HUES48 (cell line): ENCODE results near the gene SLC7A1.

ENCODE experiments used
- H3K27ac ChIP-seq: one replicate; pipeline ENCODE4 v1.7.0; 2013; ENCODE audit warnings: low read depth, low read length, inconsistent platforms
- H3K27me3 ChIP-seq: 2 replicates; pipeline ENCODE4 v1.6.1; 2013; ENCODE audit warnings: mild to moderate bottlenecking, low read length; ENCODE audit not compliant: control insufficient read depth, insufficient read depth
- H3K36me3 ChIP-seq: 2 replicates; pipeline ENCODE4 v1.6.1; 2013; ENCODE audit warnings: low read length; ENCODE audit not compliant: control insufficient read depth, insufficient read depth
- H3K4me1 ChIP-seq: 2 replicates; pipeline ENCODE4 v1.6.1; 2013; ENCODE audit warnings: mild to moderate bottlenecking, low read length; ENCODE audit not compliant: control insufficient read depth, insufficient read depth
- H3K4me3 ChIP-seq: 2 replicates; pipeline ENCODE4 v1.5.1; 2013; ENCODE audit warnings: mild to moderate bottlenecking, low read depth, low read length
- H3K9ac ChIP-seq: 2 replicates; pipeline ENCODE4 v1.6.1; 2013; ENCODE audit warnings: mild to moderate bottlenecking, low read depth, low read length, moderate library complexity
- H3K9me3 ChIP-seq: 2 replicates; pipeline ENCODE4 v1.6.1; 2013; ENCODE audit warnings: low read length; ENCODE audit not compliant: control insufficient read depth, insufficient read depth

SLC7A1 gene

GRCh38 chr13:29597706-29598105, 2.2 kb upstream of the SLC7A1 start:
- peaks cover 9% of the 10 kb centered on the region; the same call in 1 of the 2 replicates for H3K4me1 ChIP-seq
- H3K27ac ChIP-seq = no peak overlapping the region
- H3K36me3 ChIP-seq = no peaks in the 10 kb centered on the region
- H3K9me3 ChIP-seq = no peaks in the 10 kb centered on the region
- H3K4me3 ChIP-seq = no peak overlapping the region
- H3K9ac ChIP-seq = no peak overlapping the region
- H3K27me3 ChIP-seq = peaks cover 12% of the 10 kb centered on the region

DNA sequence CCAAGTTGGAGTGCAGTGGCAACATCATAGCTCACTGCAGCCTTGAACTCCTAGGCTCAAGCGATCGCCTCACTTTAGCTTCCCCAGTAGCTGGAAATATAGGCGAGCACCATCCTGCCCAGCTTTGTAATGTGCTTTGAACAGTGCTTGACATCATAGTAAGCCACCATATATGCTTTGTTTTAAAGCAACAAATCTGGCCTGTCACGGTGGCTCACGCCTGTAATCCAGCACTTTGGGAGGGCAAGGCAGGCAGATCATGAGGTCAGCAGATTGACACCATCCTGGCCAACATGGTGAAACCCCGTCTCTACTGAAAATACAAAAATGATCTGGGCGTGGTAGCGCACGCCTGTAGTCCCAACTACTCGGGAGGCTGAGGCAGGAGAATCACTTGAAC, 1.8 kb upstream of the SLC7A1 start:
- H3K4me3 ChIP-seq = no peak overlapping the region
- H3K36me3 ChIP-seq = no peaks in the 10 kb centered on the region
- no peak overlapping the region for H3K9ac ChIP-seq
- H3K4me1 ChIP-seq = peaks cover 13% of the 10 kb centered on the region; the same call in 1 of the 2 replicates
- H3K27ac ChIP-seq = no peak overlapping the region
- no peaks in the 10 kb centered on the region for H3K9me3 ChIP-seq
- peaks cover 12% of the 10 kb centered on the region for H3K27me3 ChIP-seq

- peaks cover 25% of the 10 kb centered on the region; the same call in 1 of the 2 replicates for H3K4me1 ChIP-seq
- peaks cover 12% of the 10 kb centered on the region for H3K27me3 ChIP-seq
- H3K4me3 ChIP-seq = peak overlapping the region; percentile 68
- peaks cover 4% of the 10 kb centered on the region; the same call in 1 of the 2 replicates for H3K36me3 ChIP-seq
- H3K27ac ChIP-seq = peak overlapping the region; percentile 20
- H3K9ac ChIP-seq = no peak overlapping the region
- H3K9me3 ChIP-seq = no peaks in the 10 kb centered on the region
These were observed 553 bp upstream of the SLC7A1 start for GRCh38 chr13:29596064-29596418.

DNA sequence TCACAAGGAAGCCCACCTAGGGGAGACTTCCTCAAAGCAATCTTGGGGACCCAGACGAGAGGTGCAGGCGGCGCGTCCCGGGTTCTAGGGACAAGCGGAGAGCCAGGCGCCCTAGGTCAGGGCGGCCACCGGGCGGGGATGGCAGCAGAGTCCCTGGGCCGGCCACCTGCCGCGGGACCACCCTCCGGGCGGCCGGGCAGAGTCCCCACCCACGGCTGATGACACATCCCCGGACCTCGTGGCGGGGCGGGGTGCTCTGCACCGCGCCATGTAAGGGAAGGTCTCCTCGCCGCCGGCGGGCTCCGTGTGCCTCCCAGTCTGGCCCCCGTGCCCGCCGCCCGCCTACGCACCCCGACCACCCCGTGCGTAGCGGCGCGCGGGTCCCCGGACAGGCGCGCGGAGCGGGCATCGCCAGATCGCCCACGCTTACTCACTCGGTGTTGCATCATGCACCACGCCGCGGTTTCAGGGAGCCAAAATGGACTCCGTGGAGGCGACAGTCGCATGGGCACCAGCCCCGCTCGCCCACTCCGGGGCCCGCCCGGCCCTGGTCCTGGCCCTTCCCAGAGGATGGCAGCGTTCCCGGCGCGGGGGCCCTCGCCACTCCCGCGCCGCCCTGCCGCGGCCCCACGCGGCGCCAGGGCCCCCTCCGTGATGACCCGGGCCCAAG, 643 bp downstream of the SLC7A1 start:
- H3K4me3 ChIP-seq = peak overlapping the region; percentile 68
- H3K27ac ChIP-seq = peak overlapping the region; percentile 86
- no peaks in the 10 kb centered on the region for H3K9me3 ChIP-seq
- H3K9ac ChIP-seq = peak overlapping the region; percentile 93
- H3K4me1 ChIP-seq = peaks cover 26% of the 10 kb centered on the region; the same call in 1 of the 2 replicates
- H3K27me3 ChIP-seq = peaks cover 12% of the 10 kb centered on the region
- peaks cover 4% of the 10 kb centered on the region; the same call in 1 of the 2 replicates for H3K36me3 ChIP-seq

- no peaks in the 10 kb centered on the region for H3K9me3 ChIP-seq
- peaks cover 30% of the 10 kb centered on the region for H3K4me1 ChIP-seq
- peak overlapping the region; percentile 86 for H3K27ac ChIP-seq
- H3K4me3 ChIP-seq = peak overlapping the region; percentile 68
- H3K9ac ChIP-seq = peak overlapping the region; percentile 93
- H3K36me3 ChIP-seq = peaks cover 4% of the 10 kb centered on the region; the same call in 1 of the 2 replicates
- H3K27me3 ChIP-seq = peaks cover 12% of the 10 kb centered on the region
These were observed 1.2 kb downstream of the SLC7A1 start for GRCh38 chr13:29594303-29594709.

- Histone ChIP-seq H3K27ac (peak overlapping the region; percentile 86), H3K27me3 (peaks cover 12% of the 10 kb centered on the region), H3K9ac (peak overlapping the region; percentile 93; the same call in 1 of the 2 replicates), H3K4me3 (peak overlapping the region; percentile 68), H3K36me3 (peaks cover 4% of the 10 kb centered on the region; the same call in 1 of the 2 replicates), H3K4me1 (peaks cover 31% of the 10 kb centered on the region), H3K9me3 (no peaks in the 10 kb centered on the region)
These were observed 1.7 kb downstream of the SLC7A1 start for GRCh38 chr13:29593605-29594297.

GRCh38 chr13:29591310-29591709, 4.2 kb downstream of the SLC7A1 start:
- Histone ChIP-seq H3K4me1 (peaks cover 31% of the 10 kb centered on the region), H3K27me3 (0 out of 2 replicates have a peak, but pooled peaks cover 2% of the 10 kb centered on the region), H3K36me3 (peaks cover 6% of the 10 kb centered on the region; the same call in 1 of the 2 replicates), H3K27ac (no peak overlapping the region), H3K9me3 (no peaks in the 10 kb centered on the region), H3K9ac (no peak overlapping the region), H3K4me3 (no peak overlapping the region)

DNA sequence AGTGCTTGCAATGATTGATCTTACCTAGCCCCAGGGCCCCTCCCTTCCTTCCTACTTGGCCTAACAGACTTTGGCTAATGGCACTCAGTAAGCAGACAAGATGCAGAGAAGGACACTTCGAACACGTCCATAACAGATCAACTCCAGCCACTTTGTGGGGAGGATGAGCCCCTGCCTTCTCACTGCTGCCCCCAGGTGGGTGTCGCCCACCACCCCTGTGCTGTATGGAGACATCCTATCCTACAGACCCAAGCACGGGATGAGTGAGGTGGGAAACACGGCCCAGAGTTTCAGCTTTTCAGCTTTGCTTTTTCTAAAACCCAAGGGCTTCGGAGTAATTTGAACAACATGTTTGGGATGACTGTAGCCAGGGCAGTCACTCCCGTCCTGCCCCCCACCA, 5.5 kb downstream of the SLC7A1 start:
- no peaks in the 10 kb centered on the region for H3K9me3 ChIP-seq
- peaks cover 34% of the 10 kb centered on the region for H3K4me1 ChIP-seq

DNA sequence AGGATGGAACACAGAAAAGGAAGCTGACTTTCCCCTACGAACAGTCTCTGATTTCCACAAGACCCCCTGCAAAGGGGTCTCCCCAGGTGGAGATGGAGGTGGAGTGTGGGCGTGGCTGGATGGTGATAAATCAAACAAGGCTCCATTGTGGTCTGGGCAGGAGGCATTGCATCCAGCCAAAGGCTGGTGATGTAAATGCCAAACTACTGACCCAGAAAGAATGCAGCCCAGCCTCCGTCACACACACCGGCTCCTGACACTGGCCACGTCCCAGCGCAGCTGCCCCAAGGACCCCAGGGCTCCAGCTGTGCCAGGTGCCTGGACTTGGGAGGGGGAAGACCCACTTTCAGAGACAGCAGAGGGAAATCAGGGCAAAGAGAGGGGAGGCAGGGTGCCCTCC, 6.3 kb downstream of the SLC7A1 start:
- no peak overlapping the region for H3K4me3 ChIP-seq
- no peaks in the 10 kb centered on the region for H3K27me3 ChIP-seq
- peaks cover 6% of the 10 kb centered on the region; the same call in 1 of the 2 replicates for H3K36me3 ChIP-seq
- no peak overlapping the region for H3K9ac ChIP-seq
- peaks cover 35% of the 10 kb centered on the region for H3K4me1 ChIP-seq
- H3K9me3 ChIP-seq = no peaks in the 10 kb centered on the region
- no peak overlapping the region for H3K27ac ChIP-seq

More for the DNA sequence above, 5.5 kb downstream of the SLC7A1 start:
- Histone ChIP-seq H3K9ac (no peak overlapping the region), H3K27ac (no peak overlapping the region), H3K4me3 (no peak overlapping the region), H3K27me3 (no peaks in the 10 kb centered on the region), H3K36me3 (peaks cover 6% of the 10 kb centered on the region; the same call in 1 of the 2 replicates)

- no peak overlapping the region for H3K27ac ChIP-seq
- H3K36me3 ChIP-seq = peaks cover 6% of the 10 kb centered on the region; the same call in 1 of the 2 replicates
- H3K27me3 ChIP-seq = no peaks in the 10 kb centered on the region
- no peaks in the 10 kb centered on the region for H3K9me3 ChIP-seq
- H3K4me1 ChIP-seq = peaks cover 38% of the 10 kb centered on the region
- no peak overlapping the region for H3K4me3 ChIP-seq
- no peak overlapping the region for H3K9ac ChIP-seq
These were observed 7.8 kb downstream of the SLC7A1 start for GRCh38 chr13:29587645-29588044.
